ENCODE data around the gene TMEM165. TPM values are rescaled to one million over a fixed set of nuclear protein-coding genes. Genes with fewer than 3 reads are reported as not detected.

Gene TMEM165
- total and polyA plus RNA-seq, 9 donors = 33.3 to 230 (median 77.8) TPM

DNA sequence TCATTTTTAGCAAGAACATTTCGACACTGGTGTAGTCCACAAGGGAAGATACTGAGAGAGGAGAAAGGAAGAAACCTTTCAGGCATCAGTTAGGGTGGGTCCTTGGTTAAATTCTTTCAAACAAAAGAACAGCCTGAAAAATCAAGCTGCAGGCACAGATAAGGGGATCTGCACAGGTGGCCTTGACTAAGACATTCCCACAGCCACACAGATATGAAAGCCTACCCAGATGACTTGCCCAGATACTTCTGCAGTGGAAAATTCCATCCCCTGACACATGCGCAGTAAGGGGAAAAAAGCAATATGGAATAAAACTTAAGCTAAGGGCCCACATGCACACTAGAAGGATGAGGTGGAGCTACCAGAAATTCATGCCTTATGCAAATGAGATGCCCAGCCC is 8.9 kb upstream of the TMEM165 start:
- Histone ChIP-seq H3K4me1 (ENCODE audit: insufficient read depth) (no peaks in the 10 kb centered on the region), H3K27me3 (no peaks in the 10 kb centered on the region), H3K4me3 (no peak overlapping the region), H3K27ac (no peak overlapping the region), H3K9me3 (no peaks in the 10 kb centered on the region), H3K36me3 (no peaks in the 10 kb centered on the region)
- WGBS, 3 donors = 78 to 98% (median 90%) methylated on average over 2 of the region's 2 CpGs
- intact Hi-C loops (cut with DNase I) = loop anchor here in 1 of 4 donors (5.0 kb wide), 1 partner anchor 40 kb away; the partner anchor contains the start of gene SRD5A3
- TF ChIP-seq POLR2A (IDR thresholded peaks at IDR 0.05) (no peak), EP300 (IDR thresholded peaks at IDR 0.05) (no peak)
- TF ChIP-seq, protein P1, sequence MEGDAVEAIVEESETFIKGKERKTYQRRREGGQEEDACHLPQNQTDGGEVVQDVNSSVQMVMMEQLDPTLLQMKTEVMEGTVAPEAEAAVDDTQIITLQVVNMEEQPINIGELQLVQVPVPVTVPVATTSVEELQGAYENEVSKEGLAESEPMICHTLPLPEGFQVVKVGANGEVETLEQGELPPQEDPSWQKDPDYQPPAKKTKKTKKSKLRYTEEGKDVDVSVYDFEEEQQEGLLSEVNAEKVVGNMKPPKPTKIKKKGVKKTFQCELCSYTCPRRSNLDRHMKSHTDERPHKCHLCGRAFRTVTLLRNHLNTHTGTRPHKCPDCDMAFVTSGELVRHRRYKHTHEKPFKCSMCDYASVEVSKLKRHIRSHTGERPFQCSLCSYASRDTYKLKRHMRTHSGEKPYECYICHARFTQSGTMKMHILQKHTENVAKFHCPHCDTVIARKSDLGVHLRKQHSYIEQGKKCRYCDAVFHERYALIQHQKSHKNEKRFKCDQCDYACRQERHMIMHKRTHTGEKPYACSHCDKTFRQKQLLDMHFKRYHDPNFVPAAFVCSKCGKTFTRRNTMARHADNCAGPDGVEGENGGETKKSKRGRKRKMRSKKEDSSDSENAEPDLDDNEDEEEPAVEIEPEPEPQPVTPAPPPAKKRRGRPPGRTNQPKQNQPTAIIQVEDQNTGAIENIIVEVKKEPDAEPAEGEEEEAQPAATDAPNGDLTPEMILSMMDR (IDR thresholded peaks at IDR 0.05) = no peak
- no peak for DNase-seq

DNA sequence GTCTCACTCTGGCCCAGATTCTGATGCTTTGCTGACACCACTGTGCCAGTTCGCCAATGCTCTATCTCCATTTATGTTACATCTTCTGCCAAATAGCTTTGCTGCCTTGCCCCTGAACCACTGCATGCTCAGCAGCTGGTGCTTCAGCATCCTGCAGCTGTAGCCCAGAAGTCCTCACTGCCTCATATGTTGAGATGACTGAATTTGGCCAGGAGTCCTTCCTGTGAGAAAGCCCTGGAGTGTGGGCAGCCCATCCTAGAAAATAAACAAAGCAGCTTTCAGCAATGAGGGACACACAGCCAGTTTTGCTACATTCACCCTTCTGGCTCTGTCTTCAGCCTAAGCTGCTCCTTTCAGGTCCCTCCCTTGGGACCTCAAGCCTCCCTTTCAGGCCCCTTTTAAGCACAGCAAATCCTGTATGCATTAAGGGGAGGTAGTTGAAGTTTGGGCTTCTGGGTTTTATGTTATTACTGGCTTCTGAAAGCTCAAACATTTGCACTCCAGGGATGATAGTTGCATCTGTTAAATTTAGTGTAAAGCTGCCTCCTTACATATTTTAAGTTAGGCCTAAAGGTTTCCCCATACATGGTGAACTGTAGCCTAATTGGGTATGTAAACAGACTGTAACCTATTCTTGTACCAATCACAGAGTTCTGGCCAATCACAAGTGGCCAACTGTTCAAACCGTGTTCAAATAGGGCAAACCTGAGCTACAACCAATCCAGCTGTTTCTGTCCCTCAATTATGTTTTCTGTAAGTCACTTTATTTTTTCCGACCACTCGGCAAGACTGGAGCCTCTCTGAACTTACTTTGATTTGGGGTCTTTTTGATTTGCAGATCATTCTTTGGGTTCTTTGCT is 2.1 kb upstream of the TMEM165 start:
- no peak for DNase-seq
- no peak for TF ChIP-seq POLR2A (IDR thresholded peaks at IDR 0.05)
- no peak for TF ChIP-seq EP300 (IDR thresholded peaks at IDR 0.05)
- TF ChIP-seq, protein P1 (IDR thresholded peaks at IDR 0.05) = no peak
- Histone ChIP-seq H3K36me3 (no peaks in the 10 kb centered on the region), H3K27me3 (no peaks in the 10 kb centered on the region), H3K9me3 (no peaks in the 10 kb centered on the region), H3K27ac (no peak overlapping the region), H3K4me1 (ENCODE audit: insufficient read depth) (peaks cover 3% of the 10 kb centered on the region), H3K4me3 (no peak overlapping the region)
- WGBS, 3 donors = 85 to 89% (median 89%) methylated on average over 4 of the region's 4 CpGs
- intact Hi-C loops (cut with DNase I) = loop anchor here in 1 of 4 donors (2.0 kb wide), 1 partner anchor 155 kb away; no protein-coding TSS in a partner anchor

DNA sequence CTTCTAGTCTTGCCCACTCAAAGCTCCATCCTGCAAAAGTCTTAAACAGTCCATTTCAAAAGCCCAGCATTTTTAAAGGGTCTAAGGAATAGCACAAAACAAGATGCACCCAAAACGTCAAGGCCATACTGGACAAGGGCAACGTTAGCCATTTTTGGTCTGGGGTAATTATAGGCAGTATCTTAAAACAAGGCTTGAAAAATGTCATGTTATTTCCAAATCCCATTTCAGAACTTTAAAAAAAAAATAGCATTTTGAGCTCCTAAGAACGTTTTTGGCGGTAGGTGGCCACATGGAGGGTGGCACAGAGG is 584 bp upstream of the TMEM165 start:
- Histone ChIP-seq H3K27me3 (no peaks in the 10 kb centered on the region), H3K4me1 (ENCODE audit: insufficient read depth) (peaks cover 5% of the 10 kb centered on the region), H3K27ac (peak overlapping the region; percentile 92 to 95), H3K4me3 (peak overlapping the region; percentile 85), H3K9me3 (no peaks in the 10 kb centered on the region), H3K36me3 (no peaks in the 10 kb centered on the region)
- no peak for DNase-seq
- no peak for TF ChIP-seq POLR2A (IDR thresholded peaks at IDR 0.05)
- no peak for TF ChIP-seq EP300 (IDR thresholded peaks at IDR 0.05)
- TF ChIP-seq, protein P1 (IDR thresholded peaks at IDR 0.05) = no peak
- WGBS, 3 donors = 0% methylated on average over 4 of the region's 4 CpGs
- intact Hi-C loops (cut with DNase I) = loop anchor here in 2 of 4 donors (2.0 to 5.0 kb wide), 2 partner anchors 48 to 154 kb away; partner anchors contain the start of gene SRD5A3 (in 1 of the 2)

DNA sequence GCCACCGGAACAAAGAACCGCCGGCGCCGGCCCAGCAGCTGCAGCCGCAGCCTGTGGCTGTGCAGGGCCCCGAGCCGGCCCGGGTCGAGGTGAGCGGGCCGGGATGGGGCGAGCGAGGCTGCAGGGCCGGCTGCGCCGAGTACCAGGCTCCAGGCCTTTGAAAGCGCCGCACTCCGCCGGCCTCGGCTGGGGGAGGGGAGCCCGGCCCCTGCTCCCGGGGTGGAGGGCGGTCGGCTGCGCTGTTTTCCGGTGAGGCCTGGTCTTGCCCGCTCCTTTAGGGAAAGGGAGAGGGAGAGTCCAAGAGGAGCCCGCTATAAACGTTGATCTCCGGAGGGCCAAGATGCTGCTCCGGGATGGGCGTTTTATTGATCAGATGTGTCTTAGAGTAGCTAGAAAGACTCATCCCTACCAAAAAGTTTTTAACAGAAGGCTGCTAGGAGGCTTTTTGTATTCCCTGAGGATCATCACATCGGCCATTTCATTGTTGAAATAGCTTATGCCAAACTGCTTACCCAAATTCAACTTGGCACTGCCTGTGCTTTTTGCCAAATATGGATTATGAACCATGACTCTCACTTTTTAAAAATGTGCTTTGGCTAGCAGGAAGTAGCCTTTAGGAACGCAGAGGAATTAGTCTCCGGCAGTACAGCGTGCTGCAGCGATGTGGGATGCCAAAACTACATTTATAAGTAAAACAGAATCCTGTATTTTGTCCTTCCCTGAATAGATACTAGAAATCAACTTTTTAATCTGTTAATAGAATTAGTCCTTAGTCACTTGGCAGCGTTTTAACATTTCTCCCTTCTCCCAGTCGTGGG is 760 bp downstream of the TMEM165 start:
- TF ChIP-seq, protein P1 (IDR thresholded peaks at IDR 0.05) = no peak
- TF ChIP-seq POLR2A (IDR thresholded peaks at IDR 0.05) (no peak), EP300 (IDR thresholded peaks at IDR 0.05) (no peak)
- H3K4me3 ChIP-seq = peak overlapping the region; percentile 85
- intact Hi-C loops (cut with DNase I) = loop anchor here in 1 of 4 donors (2.0 to 5.0 kb wide), 2 partner anchors 49 to 150 kb away; partner anchors contain the start of genes CLOCK and SRD5A3
- H3K27ac ChIP-seq = peak overlapping the region; percentile 92 to 95
- H3K9me3 ChIP-seq = no peaks in the 10 kb centered on the region
- no peaks in the 10 kb centered on the region for H3K36me3 ChIP-seq
- peaks cover 5% of the 10 kb centered on the region for H3K4me1 ChIP-seq (ENCODE audit: insufficient read depth)
- peak; percentile 60 to 76 (median 70) for DNase-seq
- WGBS, 3 donors = 0% methylated on average over 36 to 41 of the region's 41 CpGs
- no peaks in the 10 kb centered on the region for H3K27me3 ChIP-seq
